Fibroblast of skin of right quadriceps (primary cell): Measurements from ENCODE around the gene MYCBPAP.

ENCODE experiments used
- DNase-seq: peaks from one replicate; pipeline ENCODE4 v3.0.0-alpha.2; 2013

The MYCBPAP gene

DNA sequence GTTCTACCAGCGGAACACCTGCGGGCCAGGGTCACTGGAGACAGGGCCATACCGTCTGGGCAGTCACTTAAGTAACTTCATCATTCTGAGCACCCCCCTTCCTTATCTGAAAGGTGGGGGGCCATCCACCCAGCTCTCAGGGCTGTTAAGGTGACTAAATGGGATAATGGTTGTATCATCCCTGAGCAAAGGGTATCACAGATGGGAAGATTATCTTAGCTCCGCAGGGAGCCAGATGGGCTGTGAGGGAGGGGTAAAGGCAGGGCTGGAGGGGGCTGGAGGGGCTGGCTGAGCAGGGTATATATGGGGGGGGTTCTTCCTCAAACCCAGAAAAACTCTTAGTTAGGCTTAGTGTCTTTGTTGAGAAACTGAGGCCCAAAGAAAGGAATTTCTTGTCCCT, 49.4 kb downstream of the MYCBPAP start:
- no peak for DNase-seq

DNA sequence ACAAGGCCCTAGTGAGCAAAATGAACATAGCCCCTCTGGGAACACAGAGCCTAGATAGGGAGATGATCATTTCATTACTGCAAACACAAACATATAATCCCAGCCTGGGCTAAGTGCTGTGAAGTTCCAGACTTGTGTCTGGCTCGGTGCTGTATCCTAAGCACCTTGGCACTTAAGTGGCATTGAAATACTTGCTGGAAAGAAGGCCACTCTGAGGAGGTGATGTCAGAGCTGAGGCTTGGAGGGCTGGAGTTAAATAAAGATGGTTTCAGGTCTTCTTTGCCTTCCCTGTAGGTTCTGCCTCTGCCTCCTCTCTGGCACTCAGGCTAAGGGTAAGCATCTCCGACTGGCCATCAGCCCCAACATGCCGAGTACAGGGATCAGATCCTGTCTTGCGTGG, 49.9 kb downstream of the MYCBPAP start:
- DNase-seq = no peak

DNA sequence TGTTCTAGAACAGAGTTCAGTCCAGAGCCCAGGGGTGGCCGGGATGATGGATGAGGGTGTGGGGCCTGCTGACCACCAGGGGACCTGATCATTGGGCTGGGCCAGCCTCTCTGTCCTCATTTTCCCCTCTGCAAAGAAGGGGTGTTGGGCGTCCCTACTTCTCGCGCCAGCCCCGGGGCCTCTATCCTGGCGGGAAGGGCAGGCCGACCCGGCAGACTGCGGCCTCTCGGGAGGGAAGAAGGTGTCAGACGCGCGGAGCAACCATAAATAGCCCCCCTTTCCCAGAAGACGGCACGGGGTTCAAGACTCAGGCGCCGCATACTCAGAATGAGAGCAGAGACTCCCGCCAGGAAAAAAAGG, 50.3 kb downstream of the MYCBPAP start:
- no peak for DNase-seq

DNA sequence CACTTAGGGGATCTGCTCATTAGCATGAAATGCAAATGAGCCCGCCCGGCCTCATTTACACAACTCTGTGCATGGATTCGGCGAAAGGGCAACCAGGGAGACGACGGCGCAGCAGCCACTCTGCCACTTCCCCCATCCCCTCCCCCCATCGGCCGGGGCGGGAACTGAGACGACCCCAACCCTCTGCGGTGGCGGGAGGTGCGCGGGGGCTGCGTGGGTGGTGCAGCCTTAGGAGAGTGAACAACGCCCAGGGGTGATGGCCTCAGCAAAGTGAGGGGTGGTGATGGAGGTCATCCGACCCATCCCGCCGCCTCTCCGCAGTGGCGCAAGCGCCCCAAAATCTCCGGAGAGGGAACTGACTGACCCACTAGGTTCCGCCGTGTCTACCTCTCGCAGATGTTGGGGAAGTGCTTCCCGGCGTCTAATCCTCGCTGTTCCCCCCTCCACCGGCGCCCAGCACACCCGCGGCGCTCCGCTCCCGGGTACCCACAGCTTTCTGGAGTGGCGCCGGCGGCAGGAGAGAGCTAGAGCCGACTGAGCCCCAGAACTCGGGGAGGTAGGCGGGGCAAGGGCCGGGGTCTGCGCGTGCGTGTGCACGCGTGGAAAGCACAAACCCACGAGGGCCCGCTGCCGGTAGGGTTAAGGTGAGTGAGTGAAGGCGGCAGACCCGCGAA, 50.8 kb downstream of the MYCBPAP start:
- no peak for DNase-seq

DNA sequence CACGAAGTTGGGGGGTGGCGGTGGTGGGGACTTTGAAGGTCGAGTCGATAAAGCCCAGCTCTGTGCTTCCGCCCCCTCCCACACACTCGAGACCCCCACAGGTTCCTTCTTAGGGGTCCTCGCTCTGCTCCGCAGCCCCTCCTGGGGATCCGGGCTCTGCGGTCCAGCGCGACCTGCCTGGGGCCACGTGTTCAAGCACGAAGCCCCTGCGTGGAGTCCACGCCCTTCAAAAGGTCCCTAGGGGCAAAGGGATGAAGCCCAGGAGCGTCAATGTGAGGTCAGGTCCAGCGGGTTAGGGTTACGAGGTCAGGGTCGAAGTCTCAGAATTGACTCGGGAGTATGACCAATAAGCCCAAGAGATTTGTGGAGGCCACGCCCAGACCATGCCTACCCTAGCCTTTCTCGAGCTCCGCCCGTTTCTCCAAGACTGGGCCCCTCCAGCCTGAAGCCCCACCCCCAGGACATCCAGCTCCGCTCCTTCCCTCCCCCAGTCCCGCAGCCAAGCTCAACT, 51.5 kb downstream of the MYCBPAP start:
- DNase-seq = peak; percentile 48

DNA sequence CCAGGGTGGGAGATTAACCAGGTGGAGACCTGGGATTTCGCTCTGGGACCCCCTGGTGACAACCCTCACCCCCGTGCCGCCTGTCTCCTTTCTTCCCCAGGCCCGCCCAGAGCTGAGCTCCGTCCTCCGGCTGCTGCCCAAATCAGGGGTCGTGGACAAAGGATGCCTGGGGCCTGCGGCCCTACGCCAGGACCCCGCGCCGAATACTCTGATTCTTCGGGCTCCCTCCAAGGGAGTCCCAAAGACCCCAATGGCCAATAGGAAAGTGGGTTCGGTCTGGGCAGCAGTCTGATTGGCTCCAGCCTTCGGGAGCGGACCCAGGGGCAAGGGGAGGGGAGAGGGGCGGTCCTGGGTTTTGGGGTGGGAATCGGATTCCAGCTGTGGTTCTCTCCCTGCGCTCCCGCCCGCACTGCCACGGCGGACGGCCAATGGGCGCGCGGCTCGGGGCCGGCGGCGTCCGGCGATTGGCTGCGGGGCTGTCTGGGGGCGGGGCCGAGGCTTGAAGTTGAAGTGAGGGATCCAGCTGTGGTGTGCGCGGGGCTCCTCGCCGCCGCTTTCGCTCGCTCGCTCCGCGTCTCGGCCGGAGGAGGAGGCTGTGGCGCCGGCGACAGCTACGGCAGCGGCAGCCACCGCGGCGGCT, 52.1 kb downstream of the MYCBPAP start, which contains the start of gene CACNA1G:
Gene CACNA1G (plus strand): TSS at position 531 of the 640 bp plus-strand sequence. CDS start 745 bp downstream, outside the sequence.
- DNase-seq = peak; percentile 86

DNA sequence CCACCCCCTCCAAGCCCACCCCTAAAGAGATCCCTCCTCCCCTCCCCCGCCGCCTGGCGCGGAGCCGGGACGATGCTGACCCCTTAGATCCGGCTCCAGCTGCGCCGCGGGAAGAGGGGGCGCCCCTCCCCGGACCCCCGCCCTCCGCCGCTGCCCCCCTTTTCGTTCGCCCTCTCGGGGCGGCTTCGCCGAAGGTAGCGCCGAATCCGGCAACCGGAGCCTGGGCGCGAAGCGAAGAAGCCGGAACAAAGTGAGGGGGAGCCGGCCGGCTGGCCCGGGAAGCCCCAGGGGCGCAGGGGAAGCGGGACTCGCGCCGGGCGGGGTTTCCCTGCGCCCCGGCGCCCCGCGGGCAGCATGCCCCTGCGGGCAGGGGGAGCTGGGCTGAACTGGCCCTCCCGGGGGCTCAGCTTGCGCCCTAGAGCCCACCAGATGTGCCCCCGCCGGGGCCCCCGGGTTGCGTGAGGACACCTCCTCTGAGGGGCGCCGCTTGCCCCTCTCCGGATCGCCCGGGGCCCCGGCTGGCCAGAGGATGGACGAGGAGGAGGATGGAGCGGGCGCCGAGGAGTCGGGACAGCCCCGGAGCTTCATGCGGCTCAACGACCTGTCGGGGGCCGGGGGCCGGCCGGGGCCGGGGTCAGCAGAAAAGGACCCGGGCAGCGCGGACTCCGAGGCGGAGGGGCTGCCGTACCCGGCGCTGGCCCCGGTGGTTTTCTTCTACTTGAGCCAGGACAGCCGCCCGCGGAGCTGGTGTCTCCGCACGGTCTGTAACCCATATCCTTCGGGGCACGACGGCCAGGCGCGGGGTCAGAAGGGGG, 52.9 kb downstream of the MYCBPAP start:
- DNase-seq = no peak

DNA sequence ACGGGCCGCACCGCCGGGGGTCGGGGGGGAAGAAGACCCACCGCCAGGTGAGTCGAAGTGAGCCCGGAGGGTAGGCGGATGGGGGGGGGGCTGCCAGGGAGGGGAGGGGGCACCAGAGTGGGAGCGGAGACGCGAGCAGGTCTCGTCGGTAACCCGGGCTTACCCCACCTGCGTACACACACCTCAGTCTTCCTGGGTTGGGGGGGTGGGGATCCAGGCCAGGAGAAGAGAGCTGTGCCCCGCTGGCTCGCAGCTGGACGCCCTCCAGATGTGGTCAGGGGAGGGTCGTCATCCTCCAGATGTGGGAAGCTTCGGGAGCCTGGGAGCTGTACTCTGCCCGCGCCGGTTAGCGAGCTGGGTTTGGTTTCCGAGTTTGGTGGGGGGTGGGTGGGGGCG, 53.5 kb downstream of the MYCBPAP start:
- DNase-seq = no peak

DNA sequence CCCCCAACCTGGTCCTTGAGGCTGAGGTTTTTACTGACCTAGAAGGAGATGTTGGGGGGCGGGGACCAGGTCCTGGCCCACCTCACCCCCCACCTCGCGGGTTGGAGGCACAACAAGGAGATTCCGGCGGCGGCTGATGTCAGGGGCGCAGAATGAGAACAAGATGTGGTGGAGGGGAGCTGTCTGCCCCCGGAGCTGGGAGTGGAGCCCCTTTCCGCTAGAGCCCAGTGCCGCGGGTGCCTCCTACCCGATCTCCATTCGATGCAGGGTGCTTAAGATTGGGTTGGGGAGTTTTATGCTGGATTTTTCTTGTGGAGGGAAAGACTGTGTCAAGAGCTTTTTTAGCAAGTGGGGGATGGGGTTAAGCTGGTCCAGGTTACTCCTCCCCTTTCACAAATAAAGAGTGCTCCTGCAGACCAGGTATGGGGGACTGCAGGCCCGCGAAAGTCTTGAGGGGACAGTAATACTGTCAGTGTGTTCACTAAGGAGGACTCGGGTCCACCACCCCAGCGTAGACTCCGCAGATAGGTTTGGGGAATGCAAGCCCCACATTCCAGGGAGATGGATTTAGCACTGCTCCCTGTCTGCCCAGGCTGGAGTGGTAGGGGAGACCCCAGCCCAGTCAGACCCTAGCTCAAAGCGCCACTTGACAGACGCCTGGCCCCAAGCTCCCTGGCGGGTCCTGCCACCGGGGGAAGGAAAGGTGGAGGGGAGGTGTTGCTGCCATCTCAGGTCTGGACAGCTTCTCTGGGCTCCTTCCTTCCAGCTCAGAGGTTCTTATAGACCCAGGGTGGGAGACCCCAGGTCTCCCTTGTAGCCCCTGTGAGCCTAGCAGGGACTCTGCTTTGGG, 54.2 kb downstream of the MYCBPAP start:
- peak; percentile 10 for DNase-seq

DNA sequence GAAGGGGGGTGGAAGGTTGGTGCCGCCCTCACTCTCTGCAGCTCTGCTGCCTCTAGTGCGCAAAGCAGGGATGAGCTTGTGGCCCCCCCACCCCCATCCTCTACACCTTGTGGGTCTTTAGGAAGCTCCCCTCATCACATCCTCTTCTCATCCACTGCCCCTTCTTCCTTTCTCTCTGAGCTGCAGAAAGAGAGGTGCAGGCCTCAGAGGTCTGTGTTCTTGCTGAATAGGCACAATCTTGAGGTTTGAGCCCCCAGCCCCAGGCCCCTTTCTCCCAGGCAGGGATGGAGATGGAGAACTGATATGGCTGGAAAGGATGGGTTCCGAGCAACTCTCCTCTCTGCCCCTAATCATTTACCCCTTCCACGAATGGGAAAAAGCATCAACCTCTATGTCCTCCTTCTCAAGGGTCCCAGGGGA, 54.9 kb downstream of the MYCBPAP start:
- DNase-seq = no peak

DNA sequence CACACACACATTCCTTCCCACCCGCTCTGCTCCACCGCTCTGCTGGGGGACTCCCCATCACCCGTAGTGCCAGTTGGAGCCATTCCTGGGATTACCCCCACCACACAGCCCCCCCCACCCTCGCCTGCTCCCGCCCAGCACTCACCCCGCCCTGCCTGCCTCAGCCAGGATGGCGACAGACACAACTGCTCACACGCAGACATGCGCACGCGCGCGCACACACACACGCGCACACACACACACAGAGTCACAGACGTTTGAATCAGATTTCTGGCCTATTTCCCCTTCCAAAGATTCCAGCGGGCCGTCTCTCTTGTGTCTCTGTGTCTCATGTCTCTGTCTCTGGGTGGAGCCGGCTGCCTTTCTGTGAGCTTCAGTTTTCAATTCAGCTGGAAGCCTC, 56.7 kb downstream of the MYCBPAP start:
- DNase-seq = peak; percentile 86

DNA sequence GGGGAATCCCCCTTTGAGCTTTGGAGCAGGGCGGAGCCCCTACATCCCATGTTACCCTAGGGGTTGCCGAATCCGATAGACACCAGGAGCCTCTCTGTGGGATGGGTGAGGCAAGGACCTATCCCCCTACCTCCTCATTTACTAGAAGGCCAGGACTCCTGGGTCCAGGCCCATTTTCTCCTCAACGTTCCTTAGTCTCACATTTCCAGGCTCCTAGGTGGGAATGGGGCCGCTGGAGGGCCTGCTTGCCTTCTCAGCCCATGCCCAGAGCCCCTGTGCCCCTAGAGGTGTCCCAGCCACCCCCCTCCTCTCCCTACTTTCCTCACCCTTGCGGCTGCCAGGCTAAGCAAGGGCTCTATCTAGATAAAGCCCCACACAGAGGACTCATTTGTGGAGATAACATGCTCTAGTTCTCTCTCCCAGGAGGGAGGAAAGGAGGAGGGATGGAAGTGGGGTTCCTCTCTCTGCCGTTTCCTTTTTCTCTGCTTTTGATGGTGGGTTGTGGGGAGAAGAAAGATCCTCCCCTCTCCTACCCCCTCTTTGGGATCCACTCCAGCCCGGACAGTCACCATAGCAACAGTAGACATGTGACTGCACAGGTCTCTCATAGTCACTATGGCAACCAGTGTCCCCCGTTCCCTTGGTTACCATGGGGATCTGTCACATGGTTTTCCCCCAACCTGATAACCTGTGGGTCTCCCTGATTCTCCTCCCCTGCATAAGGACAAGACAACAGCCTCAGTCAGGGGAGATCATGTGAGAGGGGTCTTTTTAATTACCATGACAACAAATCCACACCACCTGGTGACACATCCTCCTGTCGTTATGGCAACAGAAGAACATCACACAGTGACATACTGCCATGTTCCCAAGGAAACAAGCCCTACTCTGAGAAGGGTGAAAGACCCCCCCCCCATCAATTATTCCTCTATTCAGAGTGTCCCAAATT, 57.4 kb downstream of the MYCBPAP start:
- DNase-seq = peak; percentile 39

DNA sequence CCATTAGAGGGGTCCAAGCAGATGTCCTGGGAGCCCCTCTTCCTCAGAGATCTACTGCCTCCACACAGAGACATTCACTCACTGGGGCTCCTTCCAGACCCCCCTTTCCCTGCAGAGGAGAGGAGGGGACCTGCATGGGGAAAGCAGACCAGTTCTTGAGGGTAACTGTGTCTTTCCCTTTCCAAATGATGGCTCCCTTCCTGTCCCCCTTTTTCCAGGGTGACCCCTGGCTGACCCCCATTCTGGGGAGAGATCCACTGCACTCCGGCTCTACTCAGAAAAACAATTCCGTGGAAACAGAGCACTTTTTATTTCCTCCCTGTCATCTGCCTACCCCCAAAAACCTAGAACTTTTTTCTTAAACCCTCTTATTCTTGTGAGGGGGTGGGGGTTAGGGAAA, 58.6 kb downstream of the MYCBPAP start:
- DNase-seq = no peak

DNA sequence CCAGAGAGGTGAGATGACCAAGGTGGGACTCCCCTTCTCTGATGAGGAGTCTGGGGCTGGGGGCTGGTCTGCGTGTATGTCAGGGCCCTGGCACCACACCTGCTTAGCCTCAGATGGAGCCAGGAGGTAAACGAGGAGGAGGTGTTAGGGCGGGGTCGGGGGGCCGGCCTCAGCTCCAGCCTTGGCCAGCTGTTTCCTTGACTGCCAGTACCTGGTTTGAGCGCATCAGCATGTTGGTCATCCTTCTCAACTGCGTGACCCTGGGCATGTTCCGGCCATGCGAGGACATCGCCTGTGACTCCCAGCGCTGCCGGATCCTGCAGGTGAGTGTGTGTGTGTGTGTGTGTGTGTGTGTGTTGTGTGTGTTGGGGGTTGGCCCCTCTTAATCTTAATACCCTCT, 60.4 kb downstream of the MYCBPAP start:
- no peak for DNase-seq

DNA sequence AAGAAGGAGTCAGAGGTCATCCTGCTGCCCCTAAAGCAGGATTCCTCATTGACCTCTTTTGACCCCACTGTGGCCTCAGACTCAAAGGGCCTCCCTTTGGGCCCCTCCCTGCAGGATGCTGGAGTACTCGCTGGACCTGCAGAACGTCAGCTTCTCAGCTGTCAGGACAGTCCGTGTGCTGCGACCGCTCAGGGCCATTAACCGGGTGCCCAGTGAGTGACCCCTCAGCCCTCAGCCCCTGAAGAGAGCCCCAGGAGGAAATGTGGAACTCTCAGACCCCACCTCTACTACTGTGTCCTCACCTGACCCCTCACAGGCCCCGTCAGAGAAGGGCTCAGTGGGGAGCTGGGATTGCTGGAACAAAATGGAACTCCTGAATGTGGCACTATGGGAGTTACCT, 61.4 kb downstream of the MYCBPAP start:
- DNase-seq = no peak

DNA sequence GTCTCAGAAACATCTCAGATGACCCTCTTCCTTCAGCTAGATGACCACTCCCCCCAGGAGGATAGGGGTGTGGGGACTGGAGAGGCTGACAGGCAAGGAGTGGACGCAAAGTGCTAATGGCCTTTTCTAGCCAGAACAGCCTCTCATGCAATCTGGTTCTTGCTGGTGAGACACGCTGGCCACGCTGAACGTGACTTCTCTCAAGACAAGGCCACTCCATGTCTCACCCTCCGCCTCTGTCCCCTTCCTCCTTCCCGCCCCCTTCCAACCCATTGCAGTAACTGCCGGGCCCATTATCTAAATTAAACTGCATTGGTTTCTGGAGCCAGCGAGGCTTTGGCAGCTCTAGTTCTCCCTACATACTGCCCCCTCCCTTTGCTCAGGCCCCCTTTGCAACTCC, 61.8 kb downstream of the MYCBPAP start:
- no peak for DNase-seq

DNA sequence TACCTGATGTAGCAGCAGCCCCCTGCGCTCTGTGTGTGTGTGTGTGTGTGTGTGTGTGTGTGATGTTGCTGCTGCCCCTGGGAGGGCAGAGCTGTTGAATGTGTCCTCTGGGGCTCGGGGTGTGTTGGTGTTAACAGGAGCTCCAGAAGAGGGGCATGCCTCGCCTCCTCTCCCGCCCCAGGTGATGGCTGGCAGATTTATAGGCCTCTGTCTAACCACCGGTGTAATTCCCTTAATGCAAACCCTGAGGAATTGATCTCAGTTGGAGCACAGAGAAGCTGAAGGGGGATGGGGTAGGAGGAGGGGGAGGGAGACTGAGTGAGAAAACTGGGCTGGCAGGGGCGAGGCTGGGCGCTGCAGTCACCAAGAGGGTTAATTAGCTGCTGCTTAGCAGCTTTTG, 62.3 kb downstream of the MYCBPAP start:
- no peak for DNase-seq

DNA sequence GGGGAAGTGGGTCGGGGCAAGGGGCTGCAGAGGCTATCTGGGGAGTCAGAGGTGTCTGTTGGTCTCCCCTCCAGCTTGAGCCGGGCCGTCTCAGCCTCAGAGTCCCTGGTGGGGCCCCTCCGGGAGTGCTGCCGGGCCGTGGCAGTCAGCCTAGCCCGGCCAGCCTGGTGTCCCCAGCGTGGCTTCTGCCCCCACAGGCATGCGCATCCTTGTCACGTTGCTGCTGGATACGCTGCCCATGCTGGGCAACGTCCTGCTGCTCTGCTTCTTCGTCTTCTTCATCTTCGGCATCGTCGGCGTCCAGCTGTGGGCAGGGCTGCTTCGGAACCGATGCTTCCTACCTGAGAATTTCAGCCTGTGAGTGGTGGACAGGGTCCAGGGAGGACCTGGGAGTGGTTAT, 63.4 kb downstream of the MYCBPAP start:
- DNase-seq = no peak

DNA sequence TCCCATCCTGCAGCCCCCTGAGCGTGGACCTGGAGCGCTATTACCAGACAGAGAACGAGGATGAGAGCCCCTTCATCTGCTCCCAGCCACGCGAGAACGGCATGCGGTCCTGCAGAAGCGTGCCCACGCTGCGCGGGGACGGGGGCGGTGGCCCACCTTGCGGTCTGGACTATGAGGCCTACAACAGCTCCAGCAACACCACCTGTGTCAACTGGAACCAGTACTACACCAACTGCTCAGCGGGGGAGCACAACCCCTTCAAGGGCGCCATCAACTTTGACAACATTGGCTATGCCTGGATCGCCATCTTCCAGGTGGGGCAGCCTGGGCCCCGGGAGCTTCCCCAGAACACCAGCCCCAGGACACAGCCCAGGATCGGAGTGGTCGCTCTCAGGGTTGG, 64.3 kb downstream of the MYCBPAP start:
- no peak for DNase-seq

DNA sequence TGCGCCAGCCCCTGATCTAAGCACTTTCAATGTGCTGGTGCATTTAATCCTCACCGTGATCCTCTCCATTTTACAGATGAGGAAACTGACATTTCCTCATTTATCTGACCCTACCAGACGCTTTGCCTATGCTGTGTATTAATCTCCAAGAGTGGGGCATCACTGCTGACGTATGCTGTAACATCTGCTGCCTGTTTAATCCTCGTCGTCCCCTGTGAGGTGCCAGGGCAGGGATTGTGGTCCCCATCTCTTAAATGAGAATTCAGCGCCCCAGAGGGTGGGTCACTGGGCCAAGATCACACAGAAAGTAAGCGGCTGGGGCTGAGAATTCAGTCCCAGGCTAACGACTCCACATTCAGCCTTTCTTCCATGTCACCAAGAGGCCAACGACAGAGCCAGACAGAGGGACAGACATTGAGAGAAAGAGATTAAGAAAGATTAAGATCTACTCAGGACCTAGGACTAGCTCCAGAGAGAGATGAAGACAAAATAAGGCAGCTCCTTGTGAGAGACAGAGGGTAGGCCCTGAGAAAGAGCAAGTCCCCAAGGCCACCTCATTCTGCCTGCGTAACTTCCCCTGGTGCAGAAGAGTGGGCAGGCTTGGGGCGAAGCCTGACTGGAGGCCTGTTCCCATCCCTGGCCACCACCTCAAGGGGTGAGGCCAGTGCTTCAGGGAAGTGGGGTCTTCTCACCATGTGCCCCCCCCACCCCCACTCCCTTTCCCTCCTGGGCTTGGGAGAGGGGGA, 65.8 kb downstream of the MYCBPAP start:
- no peak for DNase-seq
